HG02610 (cell line): ENCODE measurements around the gene NEURL3.
"Not testable (repeated sequence)": the region's sequence is repeated elsewhere in the genome, so short reads cannot be mapped to it uniquely, and the experiment has no call there.

Experiments used
- ATAC-seq: cut with Tn5 transposase; IDR thresholded peaks from one replicate; pipeline ENCODE4 v1.9.1; 2021; ENCODE audit warnings: mild to moderate bottlenecking, moderate library complexity; ENCODE audit not compliant: unreplicated experiment

Gene NEURL3

GRCh38 chr2:96505231-96505889, at the start of gene NEURL3:
NEURL3 (minus strand) TSS chr2:96505357; CDS start chr2:96505286, 71 bp downstream.
- ATAC-seq = no peak

GRCh38 chr2:96554293-96555145, 49.4 kb upstream of the NEURL3 start:
- no peak for ATAC-seq

GRCh38 chr2:96553957-96554292, 48.8 kb upstream of the NEURL3 start:
- ATAC-seq = not testable (repeated sequence)

- no peak for ATAC-seq
Observed at GRCh38 chr2:96553176-96553956, 48.2 kb upstream of the NEURL3 start.

GRCh38 chr2:96552315-96553175, 47.4 kb upstream of the NEURL3 start:
- ATAC-seq = no peak

- ATAC-seq = no peak
Observed at GRCh38 chr2:96551605-96552314, 46.6 kb upstream of the NEURL3 start.

GRCh38 chr2:96550787-96551604, 45.8 kb upstream of the NEURL3 start:
- no peak for ATAC-seq

GRCh38 chr2:96549967-96550786, 45.0 kb upstream of the NEURL3 start:
- ATAC-seq = no peak

GRCh38 chr2:96549466-96549785, 44.3 kb upstream of the NEURL3 start:
- no peak for ATAC-seq

- ATAC-seq = no peak
Observed at GRCh38 chr2:96548558-96549465, 43.7 kb upstream of the NEURL3 start.

- ATAC-seq = no peak
Observed at GRCh38 chr2:96547731-96548171, 42.6 kb upstream of the NEURL3 start.

GRCh38 chr2:96547203-96547641, 42.1 kb upstream of the NEURL3 start:
- no peak for ATAC-seq

- no peak for ATAC-seq
Observed at GRCh38 chr2:96546797-96547196, 41.6 kb upstream of the NEURL3 start.

GRCh38 chr2:96546321-96546720, 41.2 kb upstream of the NEURL3 start:
- no peak for ATAC-seq

GRCh38 chr2:96542357-96542977, 37.3 kb upstream of the NEURL3 start:
- no peak for ATAC-seq

- ATAC-seq = no peak
Observed at GRCh38 chr2:96541398-96542152, 36.4 kb upstream of the NEURL3 start.
